Stimulated activated CD4-positive, alpha-beta T cell treated with anti-CD3 and anti-CD28 coated beads, Interleukin-15, amount 100 ng/mL, for 1 hour (primary cell): ENCODE results near the gene HDAC9.

Experiments used
- DNase-seq, 2 donors: peaks; one replicate each; pipeline ENCODE4 v3.0.0-alpha.2; 2020; ENCODE audit warnings: low read depth in 1 of 2, low spot score in 1 of 2

The HDAC9 gene

GRCh38 chr7:18580950-18581349 lies 85.4 kb downstream of the HDAC9 start:
- DNase-seq = no peak

- no peak for DNase-seq
Measured at GRCh38 chr7:18583305-18583704, 87.8 kb downstream of the HDAC9 start.

- DNase-seq = no peak
Measured at GRCh38 chr7:18590241-18590640, 94.7 kb downstream of the HDAC9 start.

- DNase-seq = no peak
Measured at GRCh38 chr7:18590744-18591340, 95.3 kb downstream of the HDAC9 start.

- no peak for DNase-seq
Measured at GRCh38 chr7:18593602-18594279, 98.2 kb downstream of the HDAC9 start.

- no peak for DNase-seq
Measured at GRCh38 chr7:18597754-18598153, 102.2 kb downstream of the HDAC9 start.

GRCh38 chr7:18607025-18607424 lies 111.5 kb downstream of the HDAC9 start:
- DNase-seq = no peak

GRCh38 chr7:18610331-18610948 lies 114.9 kb downstream of the HDAC9 start:
- no peak for DNase-seq

GRCh38 chr7:18614841-18615240 lies 119.3 kb downstream of the HDAC9 start:
- no peak for DNase-seq

- no peak for DNase-seq
Measured at GRCh38 chr7:18619311-18619710, 123.8 kb downstream of the HDAC9 start.

- DNase-seq = no peak
Measured at GRCh38 chr7:18623389-18623788, 127.8 kb downstream of the HDAC9 start.

- DNase-seq = no peak
Measured at GRCh38 chr7:18624459-18624858, 128.9 kb downstream of the HDAC9 start.

- no peak for DNase-seq
Measured at GRCh38 chr7:18626086-18626485, 130.5 kb downstream of the HDAC9 start.

GRCh38 chr7:18626717-18627116 lies 131.2 kb downstream of the HDAC9 start:
- no peak for DNase-seq

GRCh38 chr7:18637516-18637915 lies 142.0 kb downstream of the HDAC9 start:
- DNase-seq = no peak

GRCh38 chr7:18638594-18639452 lies 143.3 kb downstream of the HDAC9 start:
- no peak for DNase-seq

GRCh38 chr7:18639711-18640110 lies 144.2 kb downstream of the HDAC9 start:
- DNase-seq = no peak

- DNase-seq = no peak
Measured at GRCh38 chr7:18644981-18645380, 149.4 kb downstream of the HDAC9 start.

GRCh38 chr7:18647582-18647981 lies 152.0 kb downstream of the HDAC9 start:
- DNase-seq = no peak

GRCh38 chr7:18648849-18649758 lies 153.6 kb downstream of the HDAC9 start:
- no peak for DNase-seq
